ENCODE results near the gene LILRB2. TPM values are rescaled to one million over a fixed set of nuclear protein-coding genes. Genes with fewer than 3 reads are reported as not detected.

Gene LILRB2
- total RNA-seq, 2 experiments from 2014 or later: not detected

DNA sequence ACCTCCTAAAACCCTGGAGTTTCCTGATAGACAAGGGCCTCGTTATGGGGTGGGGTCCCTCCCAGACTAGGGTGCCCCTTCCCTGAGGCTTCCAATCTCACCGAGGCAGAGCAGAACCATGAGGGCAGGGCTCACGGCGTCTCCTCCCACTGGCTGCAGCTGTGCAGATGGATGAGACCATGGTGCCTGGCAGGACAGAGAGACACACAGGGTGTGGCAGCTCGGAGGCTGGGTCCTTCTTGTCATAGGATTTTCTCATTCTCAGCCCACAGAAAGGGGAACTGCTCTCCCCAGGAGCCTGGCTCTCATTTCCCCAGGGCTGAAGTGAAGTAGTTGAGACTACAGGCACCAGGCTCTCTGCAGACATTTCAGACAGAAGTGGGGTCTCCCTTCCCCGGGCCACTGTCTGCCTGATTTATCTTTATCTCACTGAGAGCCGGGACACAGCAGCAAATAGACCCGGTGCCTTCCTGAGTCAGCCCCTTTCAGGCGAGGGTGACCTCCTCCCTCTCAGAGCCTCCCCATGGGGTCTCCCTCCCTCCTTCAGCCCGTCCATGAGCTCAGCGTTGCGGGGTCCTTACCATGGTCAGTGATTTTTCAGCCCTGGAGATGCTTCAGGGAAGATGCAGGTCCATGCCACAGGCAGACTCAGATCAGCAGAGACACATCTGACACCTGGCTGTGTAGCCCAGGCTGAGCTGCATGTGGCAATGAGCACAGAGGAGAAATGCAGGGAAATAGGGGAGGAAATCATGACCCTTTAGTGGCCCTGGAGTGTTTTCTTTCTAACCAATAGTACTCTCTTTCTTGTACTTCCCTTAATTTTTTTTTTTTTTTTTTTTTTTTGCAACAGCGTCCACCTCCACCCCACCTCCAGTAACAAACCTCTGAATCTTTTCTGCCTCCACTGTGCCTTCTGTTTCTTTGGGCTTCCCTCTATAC, 31.8 kb upstream of the LILRB2 start, which contains the start of gene LILRA5:
Gene LILRA5, minus strand, starts transcription at position 731 of the 942 bp plus-strand sequence. Its CDS starts 147 bp downstream, at position 584.
- Mint-ChIP-seq H3K27me3 (peaks cover 18% of the 10 kb centered on the region), H3K36me3 (ENCODE audit: low read depth) (no peaks in the 10 kb centered on the region), H3K27ac (no peak within 1 kb of the TSS), H3K9me3 (no peaks in the 10 kb centered on the region), H3K4me3 (no peak within 1 kb of the TSS), H3K4me1 (ENCODE audit: low read depth) (no peaks in the 10 kb centered on the region)
- ChIA-PET CTCF (interaction anchor here (1.3 kb wide), 1 partner anchor 12 kb away, joined by 4 read pairs; no protein-coding TSS in a partner anchor), POLR2A (no interaction called here)
- intact Hi-C loops (cut with micrococcal nuclease): no loop called here
- no peak for ATAC-seq
- TF ChIP-seq, protein P1, sequence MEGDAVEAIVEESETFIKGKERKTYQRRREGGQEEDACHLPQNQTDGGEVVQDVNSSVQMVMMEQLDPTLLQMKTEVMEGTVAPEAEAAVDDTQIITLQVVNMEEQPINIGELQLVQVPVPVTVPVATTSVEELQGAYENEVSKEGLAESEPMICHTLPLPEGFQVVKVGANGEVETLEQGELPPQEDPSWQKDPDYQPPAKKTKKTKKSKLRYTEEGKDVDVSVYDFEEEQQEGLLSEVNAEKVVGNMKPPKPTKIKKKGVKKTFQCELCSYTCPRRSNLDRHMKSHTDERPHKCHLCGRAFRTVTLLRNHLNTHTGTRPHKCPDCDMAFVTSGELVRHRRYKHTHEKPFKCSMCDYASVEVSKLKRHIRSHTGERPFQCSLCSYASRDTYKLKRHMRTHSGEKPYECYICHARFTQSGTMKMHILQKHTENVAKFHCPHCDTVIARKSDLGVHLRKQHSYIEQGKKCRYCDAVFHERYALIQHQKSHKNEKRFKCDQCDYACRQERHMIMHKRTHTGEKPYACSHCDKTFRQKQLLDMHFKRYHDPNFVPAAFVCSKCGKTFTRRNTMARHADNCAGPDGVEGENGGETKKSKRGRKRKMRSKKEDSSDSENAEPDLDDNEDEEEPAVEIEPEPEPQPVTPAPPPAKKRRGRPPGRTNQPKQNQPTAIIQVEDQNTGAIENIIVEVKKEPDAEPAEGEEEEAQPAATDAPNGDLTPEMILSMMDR (IDR thresholded peaks at IDR 0.05): no peak
- DNase-seq: no peak

GRCh38 chr19:54312011-54312410, 31.1 kb upstream of the LILRB2 start:
- H3K9me3 Mint-ChIP-seq: no peaks in the 10 kb centered on the region
- no peak for ATAC-seq
- H3K4me3 Mint-ChIP-seq: no peak overlapping the region
- intact Hi-C loops (cut with micrococcal nuclease): no loop called here
- TF ChIP-seq, protein P1 (IDR thresholded peaks at IDR 0.05): no peak
- no peaks in the 10 kb centered on the region for H3K36me3 Mint-ChIP-seq (ENCODE audit: low read depth)
- H3K27me3 Mint-ChIP-seq: peaks cover 18% of the 10 kb centered on the region
- no peak overlapping the region for H3K27ac Mint-ChIP-seq
- ChIA-PET CTCF (interaction anchor here (1.3 kb wide), 1 partner anchor 13 kb away, joined by 4 read pairs; no protein-coding TSS in a partner anchor), POLR2A (no interaction called here)
- H3K4me1 Mint-ChIP-seq (ENCODE audit: low read depth): no peaks in the 10 kb centered on the region
- no peak for DNase-seq

DNA sequence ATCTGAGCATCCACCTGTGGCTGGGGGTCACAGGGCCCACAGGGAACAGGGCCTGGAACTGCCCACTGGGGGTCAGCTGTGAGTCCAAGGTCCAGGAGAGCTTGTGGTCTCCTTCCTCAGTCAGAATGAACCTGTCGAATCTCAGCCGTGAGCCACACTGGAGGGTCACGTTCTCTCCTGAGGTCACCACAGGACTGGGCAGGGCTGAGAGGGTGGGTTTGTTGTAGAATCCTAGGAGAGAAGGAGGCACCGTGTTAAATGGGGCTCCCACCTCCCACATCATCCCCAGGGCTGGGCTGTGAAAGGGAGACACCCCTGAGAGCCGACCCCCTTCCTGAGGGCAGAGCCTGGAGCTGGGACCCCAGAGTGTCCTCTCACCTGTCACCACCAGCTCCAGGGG, 30.6 kb upstream of the LILRB2 start:
- H3K9me3 Mint-ChIP-seq: no peaks in the 10 kb centered on the region
- peaks cover 14% of the 10 kb centered on the region for H3K27me3 Mint-ChIP-seq
- H3K36me3 Mint-ChIP-seq (ENCODE audit: low read depth): no peaks in the 10 kb centered on the region
- DNase-seq (no peak), ATAC-seq (no peak)
- TF ChIP-seq, protein P1 (IDR thresholded peaks at IDR 0.05): no peak
- H3K4me1 Mint-ChIP-seq (ENCODE audit: low read depth): no peaks in the 10 kb centered on the region
- H3K27ac Mint-ChIP-seq: no peak overlapping the region
- no peak overlapping the region for H3K4me3 Mint-ChIP-seq
- intact Hi-C loops (cut with micrococcal nuclease): no loop called here
- POLR2A ChIA-PET: no interaction called here
- CTCF ChIA-PET: interaction anchor here (2.3 kb wide), 1 partner anchor 13 kb away, joined by 6 read pairs; no protein-coding TSS in a partner anchor

DNA sequence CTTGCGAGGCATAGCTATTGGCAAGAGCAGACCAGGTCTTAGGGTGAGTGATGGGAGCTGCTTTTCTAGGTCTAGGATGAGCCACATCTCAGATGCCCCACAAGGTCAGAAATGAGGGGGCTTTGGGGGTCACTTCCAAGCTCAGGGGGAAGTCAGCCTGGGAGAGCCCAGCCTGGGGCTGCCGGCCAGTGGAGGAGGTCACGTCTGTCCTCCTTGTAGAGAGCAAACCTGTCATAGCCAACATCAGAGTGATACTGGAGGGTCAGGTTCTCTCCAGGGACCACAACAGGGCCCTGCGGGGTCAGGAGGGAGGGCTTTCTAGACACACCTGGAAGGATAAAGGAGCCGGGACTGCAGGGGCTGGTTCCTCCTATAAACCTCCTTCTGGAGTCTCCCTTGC, 29.6 kb upstream of the LILRB2 start:
- H3K36me3 Mint-ChIP-seq (ENCODE audit: low read depth): no peaks in the 10 kb centered on the region
- no peak for ATAC-seq
- H3K4me1 Mint-ChIP-seq (ENCODE audit: low read depth): peaks cover under 1% of the 10 kb centered on the region
- ChIA-PET POLR2A (no interaction called here), CTCF (interaction anchor here (2.3 kb wide), 1 partner anchor 14 kb away, joined by 6 read pairs; no protein-coding TSS in a partner anchor)
- intact Hi-C loops (cut with micrococcal nuclease): no loop called here
- peaks cover 11% of the 10 kb centered on the region for H3K27me3 Mint-ChIP-seq
- H3K27ac Mint-ChIP-seq: no peak overlapping the region
- TF ChIP-seq, protein P1 (IDR thresholded peaks at IDR 0.05): no peak
- no peak overlapping the region for H3K4me3 Mint-ChIP-seq
- no peaks in the 10 kb centered on the region for H3K9me3 Mint-ChIP-seq
- no peak for DNase-seq

GRCh38 chr19:54309811-54310210, 28.9 kb upstream of the LILRB2 start:
- peaks cover 6% of the 10 kb centered on the region for H3K4me1 Mint-ChIP-seq (ENCODE audit: low read depth)
- CTCF ChIA-PET: interaction anchor here (1.4 to 2.3 kb wide), 2 partner anchors 15 to 44 kb away, joined by 3 to 6 read pairs; no protein-coding TSS in a partner anchor
- ATAC-seq: no peak

More at GRCh38 chr19:54309811-54310210, 28.9 kb upstream of the LILRB2 start:
- Mint-ChIP-seq H3K36me3 (ENCODE audit: low read depth) (no peaks in the 10 kb centered on the region), H3K27ac (no peak overlapping the region), H3K27me3 (peaks cover 11% of the 10 kb centered on the region), H3K9me3 (no peaks in the 10 kb centered on the region), H3K4me3 (no peak overlapping the region)
- no peak for DNase-seq
- TF ChIP-seq, protein P1 (IDR thresholded peaks at IDR 0.05): no peak
- intact Hi-C loops (cut with micrococcal nuclease): no loop called here
- POLR2A ChIA-PET: no interaction called here

All from activated CD8-positive, alpha-beta T cell treated with anti-CD3 and anti-CD28 coated beads for 36 hours (primary cell).